HFFc6 (cell line): ENCODE data around the gene SLC1A4. TPM values are rescaled to one million over a fixed set of nuclear protein-coding genes. Genes with fewer than 3 reads are reported as not detected.
A peak's percentile ranks its signal among the peaks of the same experiment; 100 is the strongest.

Source experiments
- DNase-seq: peaks from one replicate; pipeline ENCODE4 v3.0.0-alpha.2; 2018
- H3K27ac Mint-ChIP-seq: 2 replicates; pipeline ENCODE4 v1.8.0; 2020; ENCODE audit warnings: mild to moderate bottlenecking, mixed read lengths
- H3K27me3 Mint-ChIP-seq: 2 replicates; pipeline ENCODE4 v1.8.0; 2021; ENCODE audit warnings: mild to moderate bottlenecking, moderate library complexity, mixed read lengths; ENCODE audit not compliant: insufficient read depth
- H3K36me3 Mint-ChIP-seq: 2 replicates; pipeline ENCODE4 v1.8.0; 2021; ENCODE audit warnings: low read depth, mixed read lengths
- H3K4me1 Mint-ChIP-seq: 2 replicates; pipeline ENCODE4 v1.8.0; 2020; ENCODE audit warnings: low read depth, mixed read lengths
- H3K4me3 Mint-ChIP-seq: 2 replicates; pipeline ENCODE4 v1.8.0; 2020; ENCODE audit warnings: mild to moderate bottlenecking, moderate library complexity, mixed read lengths
- H3K9me3 Mint-ChIP-seq: 2 replicates; pipeline ENCODE4 v1.8.0; 2020; ENCODE audit warnings: mild to moderate bottlenecking, mixed read lengths
- CTCF ChIP-seq: fragments of 200-600 bp; sonication (generic); IDR thresholded peaks from 2 replicates; pipeline ENCODE4 v1.5.0; 2021; ENCODE audit warnings: antibody characterized with exemption, mild to moderate bottlenecking
- total RNA-seq, 6 experiments: library from RNA; stranded (reverse); fragmentation: NEBNext Ultra II Directional; extraction: Animal tissue kit (Norgen Biotek cat#: 25700); gene quantifications; 2 replicates in 1 of 6; 3 replicates in 5 of 6; pipeline ENCODE4 v1.2.3, GENCODE V29; 2021

Gene SLC1A4
- total RNA-seq, 6 experiments from 2014 or later: 7.2 to 10.3 (median 9.0) TPM

DNA sequence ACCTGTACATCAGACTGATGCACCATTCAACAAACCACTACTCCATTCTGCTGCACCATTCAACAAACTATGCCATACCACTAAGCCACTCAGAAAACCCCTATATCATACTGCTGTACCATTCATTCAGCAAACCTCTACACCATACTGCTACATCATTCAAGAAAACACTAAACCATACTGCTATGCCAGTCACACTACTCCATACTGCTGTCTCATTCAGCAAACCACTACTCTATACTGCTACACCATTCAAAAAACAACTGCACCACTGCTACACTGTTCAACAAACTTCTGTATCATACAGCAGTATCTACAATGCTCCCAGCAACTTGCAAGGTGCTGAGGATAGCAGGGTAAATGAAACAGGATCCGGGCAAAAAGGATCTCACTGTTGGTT is 12.9 kb upstream of the SLC1A4 start:
- no peak for TF ChIP-seq CTCF
- Mint-ChIP-seq H3K27me3 (peaks cover 4% of the 10 kb centered on the region), H3K4me1 (peaks cover 43% of the 10 kb centered on the region), H3K36me3 (no peaks in the 10 kb centered on the region), H3K4me3 (peak overlapping the region; percentile 3; the same call in 1 of the 2 replicates), H3K27ac (peak overlapping the region; percentile 37; the same call in 1 of the 2 replicates), H3K9me3 (no peaks in the 10 kb centered on the region)
- no peak for DNase-seq

GRCh38 chr2:64978514-64979268 is 10.5 kb upstream of the SLC1A4 start:
- Mint-ChIP-seq H3K9me3 (no peaks in the 10 kb centered on the region), H3K36me3 (no peaks in the 10 kb centered on the region), H3K4me3 (no peak overlapping the region), H3K4me1 (peaks cover 39% of the 10 kb centered on the region), H3K27ac (no peak overlapping the region), H3K27me3 (peaks cover 6% of the 10 kb centered on the region)
- DNase-seq: peak; percentile 25
- peak; percentile 51 for TF ChIP-seq CTCF

- H3K27ac Mint-ChIP-seq: no peak overlapping the region
- H3K36me3 Mint-ChIP-seq: no peaks in the 10 kb centered on the region
- no peak overlapping the region for H3K4me3 Mint-ChIP-seq
- H3K4me1 Mint-ChIP-seq: peaks cover 33% of the 10 kb centered on the region
- DNase-seq: no peak
- TF ChIP-seq CTCF: no peak
- no peaks in the 10 kb centered on the region for H3K9me3 Mint-ChIP-seq
- peaks cover 6% of the 10 kb centered on the region for H3K27me3 Mint-ChIP-seq
These were observed 9.5 kb upstream of the SLC1A4 start for GRCh38 chr2:64979744-64980143.

DNA sequence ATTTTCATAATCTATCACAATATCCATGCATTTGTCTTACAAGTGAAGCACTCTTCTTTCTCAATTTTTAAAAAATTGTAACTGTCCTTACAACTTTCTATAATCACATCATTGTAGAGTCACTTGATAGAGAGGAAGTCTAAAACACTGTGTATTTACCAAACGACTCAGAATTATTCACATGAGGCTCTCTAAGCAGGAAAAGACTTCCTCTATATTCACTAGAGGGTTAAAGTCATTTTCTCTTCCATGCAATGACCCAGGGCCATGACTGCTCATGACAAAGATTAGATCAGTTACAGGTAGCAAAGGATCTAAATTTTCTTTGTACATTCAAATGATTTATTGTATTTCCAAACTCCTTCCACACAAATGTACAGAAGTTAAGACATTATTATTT is 9.0 kb upstream of the SLC1A4 start:
- H3K27ac Mint-ChIP-seq: no peak overlapping the region
- peaks cover 6% of the 10 kb centered on the region for H3K27me3 Mint-ChIP-seq
- H3K9me3 Mint-ChIP-seq: no peaks in the 10 kb centered on the region
- peaks cover 29% of the 10 kb centered on the region for H3K4me1 Mint-ChIP-seq
- H3K36me3 Mint-ChIP-seq: no peaks in the 10 kb centered on the region
- TF ChIP-seq CTCF: no peak
- H3K4me3 Mint-ChIP-seq: no peak overlapping the region
- DNase-seq: no peak

GRCh38 chr2:64982311-64982857 is 6.8 kb upstream of the SLC1A4 start:
- Mint-ChIP-seq H3K36me3 (no peaks in the 10 kb centered on the region), H3K27ac (no peak overlapping the region), H3K9me3 (no peaks in the 10 kb centered on the region)

More at GRCh38 chr2:64982311-64982857, 6.8 kb upstream of the SLC1A4 start:
- DNase-seq: no peak
- peaks cover 22% of the 10 kb centered on the region for H3K4me1 Mint-ChIP-seq
- H3K27me3 Mint-ChIP-seq: peaks cover 7% of the 10 kb centered on the region
- no peak for TF ChIP-seq CTCF
- no peak overlapping the region for H3K4me3 Mint-ChIP-seq
